ENCODE data around the gene MAZ.

- TF ChIP-seq CTCF (IDR thresholded peaks at IDR 0.05; ENCODE audit: extremely low read depth in 1 of 2, insufficient read depth in 1 of 2, low read depth in 1 of 2, low read length in 2 of 2) = no peak
- no peak for TF ChIP-seq EZH2 (IDR thresholded peaks at IDR 0.05; ENCODE audit: borderline replicate concordance, low read depth, low read length, severe bottlenecking)
- no peak for TF ChIP-seq POLR2A (IDR thresholded peaks at IDR 0.05; ENCODE audit: low read depth, low read length)
- no peak for TF ChIP-seq MAX (IDR thresholded peaks at IDR 0.05; ENCODE audit: insufficient read depth, insufficient read length)
- TF ChIP-seq GATA2 (IDR thresholded peaks at IDR 0.05; ENCODE audit: insufficient read depth, insufficient read length, low read depth, low read length) = no peak
- TF ChIP-seq POLR2AphosphoS5 (IDR thresholded peaks at IDR 0.05; ENCODE audit: insufficient read depth, low read depth, low read length) = no peak
- no peak for TF ChIP-seq MYC (IDR thresholded peaks at IDR 0.05; ENCODE audit: low read depth, low read length)
Observed at GRCh38 chr16:29761882-29762281, 44.4 kb upstream of the MAZ start.

Data from endothelial cell of umbilical vein (primary cell).